Occipital lobe (tissue), 3 donors: ENCODE results near the gene BCL10. TPM values are rescaled to one million over a fixed set of nuclear protein-coding genes. Genes with fewer than 3 reads are reported as not detected.

Source experiments
- DNase-seq: peaks from one replicate; lab custom pipeline; 2025; lab: John Stamatoyannopoulos, UW
- small RNA-seq: library from RNA; depleted of rRNA; stranded (forward); fragments of <200 nt; gene quantifications from one replicate; pipeline ENCODE3, GENCODE V24; 2014
- total RNA-seq: library from RNA; depleted of rRNA; stranded (reverse); fragments of >200 nt; gene quantifications from one replicate; pipeline ENCODE4 v1.2.3, GENCODE V29; 2014

The BCL10 gene
- total RNA-seq, 1 donor from 2014 or later, result 35.4 TPM

DNA sequence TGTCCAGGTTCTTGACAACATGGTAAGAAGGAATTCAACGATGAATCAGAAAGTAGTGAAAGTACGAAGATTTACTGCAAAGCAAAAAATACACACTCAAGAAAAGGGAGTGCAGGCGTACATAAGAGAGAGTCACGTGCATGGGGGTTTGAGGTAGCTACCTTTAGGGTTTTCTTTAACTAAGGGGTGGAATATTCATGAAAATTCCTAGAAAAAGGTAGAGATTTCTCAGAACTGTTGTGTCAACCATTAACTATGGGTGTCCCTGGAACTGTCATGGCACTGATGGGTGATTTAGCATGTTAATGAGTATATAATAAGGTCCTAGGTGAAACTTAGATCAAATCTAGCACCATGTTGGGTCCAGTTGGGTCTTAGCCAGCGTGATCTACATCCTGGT is 53.1 kb downstream of the BCL10 start:
- no peak for DNase-seq

GRCh38 chr1:85220756-85221201 is 55.7 kb downstream of the BCL10 start:
- DNase-seq, result no peak

GRCh38 chr1:85219853-85220610 is 56.4 kb downstream of the BCL10 start:
- DNase-seq, result no peak

DNA sequence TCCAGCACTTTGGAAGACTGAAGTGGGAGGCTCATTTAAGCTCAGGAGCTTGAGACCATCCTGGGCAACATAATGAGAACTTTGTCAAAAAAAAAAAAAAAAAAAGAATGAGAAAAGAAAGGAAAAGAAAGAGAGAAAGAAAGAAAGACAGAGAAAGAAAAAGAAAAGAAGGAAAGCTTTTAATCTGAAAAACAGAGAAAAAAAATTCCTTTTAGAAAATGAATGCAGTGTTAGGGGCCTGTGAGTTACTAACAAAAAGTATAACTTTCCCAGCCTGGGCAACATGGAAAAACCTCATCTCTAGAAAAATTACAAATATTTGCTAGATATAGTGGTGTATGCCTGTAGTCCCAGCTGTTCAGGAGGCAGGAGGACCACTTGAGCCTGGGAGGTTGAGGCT is 59.7 kb downstream of the BCL10 start:
- no peak for DNase-seq

Small RNA genes lying within 50 kb of the gene (small RNA-seq; reads per million reads assigned to genes)
- gene RF00019, result not detected

Other genes with a start within 250 kb of the BCL10 start
- gene MCOLN3, start 228.1 kb downstream of the BCL10 start, total RNA-seq, result not detected
- gene SYDE2, start 75.6 kb downstream of the BCL10 start, total RNA-seq, result 2.3 TPM
- 21.5 TPM for gene C1orf52, start 17.0 kb downstream of the BCL10 start, total RNA-seq
- 37.3 TPM for gene DDAH1, start 188.5 kb upstream of the BCL10 start, total RNA-seq